GM21367 (cell line): Measurements from ENCODE around the gene MLH3.

Experiments used
- ATAC-seq: cut with Tn5 transposase; IDR thresholded peaks from one replicate; pipeline ENCODE4 v1.9.1; 2021; ENCODE audit not compliant: unreplicated experiment

MLH3 gene

DNA sequence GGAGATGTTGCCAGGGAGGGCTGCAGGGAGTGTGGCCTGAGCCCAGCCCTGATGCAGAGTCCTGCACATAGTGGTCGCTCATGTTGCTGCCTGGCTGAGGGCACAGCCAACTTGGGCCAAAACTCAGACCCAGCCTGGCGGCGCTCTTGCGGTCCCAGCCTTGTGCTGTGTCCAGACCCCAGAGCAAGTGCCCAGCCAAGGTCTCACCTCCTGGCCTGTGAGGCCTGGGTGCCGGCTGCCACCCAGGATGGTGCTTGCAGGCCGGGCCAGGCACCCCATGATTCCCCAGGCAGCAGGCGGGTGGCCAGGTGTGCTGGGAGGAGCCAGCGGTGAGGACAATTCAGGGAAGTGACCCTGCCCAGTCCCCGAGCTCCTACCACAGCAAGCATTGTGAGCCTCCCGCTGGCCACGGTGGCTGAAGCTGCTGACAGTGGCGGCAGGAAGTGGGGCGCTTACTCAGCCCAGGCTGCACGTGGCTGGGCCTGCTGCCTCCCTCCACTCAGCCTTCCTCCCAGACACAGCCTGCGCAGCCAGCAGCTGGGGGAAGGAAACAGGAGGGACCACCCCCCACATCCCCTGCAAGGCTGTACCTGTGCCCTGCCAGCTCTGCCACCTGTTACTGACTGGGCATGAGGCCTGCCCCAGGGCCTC is 78.1 kb downstream of the MLH3 start:
- ATAC-seq: no peak

DNA sequence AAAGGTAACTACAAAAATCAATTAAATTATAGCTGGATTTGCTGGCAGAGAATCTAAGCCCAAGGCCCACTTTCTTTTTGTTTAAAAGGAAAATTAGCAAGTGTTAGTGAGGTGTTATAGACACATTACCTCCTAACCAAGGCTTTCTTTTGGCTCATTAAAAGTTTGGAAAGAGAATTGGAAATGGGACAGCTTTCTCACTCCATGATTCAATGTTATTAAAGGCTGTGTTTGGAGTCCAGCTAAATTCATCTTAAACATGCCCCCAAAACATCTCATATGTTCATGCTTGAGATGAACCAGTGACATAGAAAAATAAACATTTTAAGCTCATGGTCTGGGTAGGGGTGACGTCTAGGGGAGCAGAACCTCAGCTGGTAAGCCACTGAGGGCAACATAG is 82.5 kb downstream of the MLH3 start:
- ATAC-seq: no peak

DNA sequence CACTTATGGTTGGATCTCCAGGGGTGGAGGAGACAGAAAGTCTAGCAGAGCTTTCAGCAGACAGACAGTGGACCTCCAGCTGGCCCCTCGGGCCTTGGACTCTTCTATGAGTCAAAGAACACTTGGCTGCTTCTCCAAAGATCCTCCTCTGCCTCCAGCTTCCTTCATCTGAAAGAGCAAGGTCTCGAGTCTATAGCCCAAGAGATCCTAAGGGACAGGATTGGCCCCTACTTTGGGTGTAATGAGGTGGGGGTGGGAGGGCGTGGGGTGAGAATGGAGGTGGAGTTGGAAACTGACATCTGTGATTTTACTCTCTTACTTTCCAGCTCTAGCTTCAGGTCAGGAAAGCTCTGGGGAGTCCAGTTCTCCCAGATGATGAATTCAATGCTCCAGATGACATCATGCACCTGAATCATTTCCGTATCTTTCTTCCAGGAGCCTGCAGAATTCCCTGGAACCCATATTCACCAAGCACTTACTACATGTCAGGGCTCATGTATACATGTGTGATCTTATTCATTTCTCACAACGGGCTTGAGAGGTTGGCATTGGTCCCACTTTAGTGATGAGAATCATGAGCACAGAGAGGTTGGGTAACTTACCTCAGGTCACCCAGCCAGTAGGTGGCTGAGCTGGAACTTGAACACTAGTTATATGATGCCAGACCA is 85.6 kb downstream of the MLH3 start:
- ATAC-seq: no peak

DNA sequence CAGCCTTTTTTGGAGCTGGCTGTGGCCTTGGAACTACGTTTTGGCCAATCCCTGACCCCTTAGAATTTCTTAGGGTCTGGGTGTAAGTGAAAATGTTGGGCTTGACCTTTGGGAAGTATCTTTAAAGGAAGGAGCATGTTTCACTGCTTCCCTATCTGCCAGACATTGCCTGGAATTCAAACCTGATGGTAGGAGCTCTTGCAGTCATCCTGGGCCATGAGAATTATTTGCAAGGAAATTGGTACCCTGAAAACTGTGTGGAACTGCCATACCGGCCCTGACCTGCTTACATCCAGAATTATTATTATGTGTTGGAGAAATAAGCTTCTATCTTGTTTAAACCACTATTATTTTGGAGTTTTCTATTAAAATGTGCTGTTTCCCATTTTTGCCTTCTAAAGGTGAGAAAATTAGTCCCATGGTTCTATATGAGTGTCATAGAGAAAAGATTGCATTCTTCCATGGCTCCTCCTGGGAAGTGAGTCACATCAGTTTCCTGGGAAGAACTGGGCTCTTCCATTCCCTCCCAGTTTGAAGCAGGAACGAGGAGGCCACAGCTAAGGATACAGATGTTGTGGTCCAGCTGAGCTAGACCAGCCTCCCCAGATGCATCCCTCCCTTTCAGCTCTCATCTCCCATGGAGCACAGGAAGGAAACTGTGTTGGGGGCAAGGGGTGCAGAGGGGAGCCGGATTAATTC is 86.3 kb downstream of the MLH3 start:
- no peak for ATAC-seq
